NCI-H2227 (cell line): ENCODE results near the gene NRDE2.

Source experiments
- DNase-seq: peaks from one replicate; lab custom pipeline; 2025; ENCODE audit not compliant: unreplicated experiment; lab: John Stamatoyannopoulos, UW

The NRDE2 gene, protein sequence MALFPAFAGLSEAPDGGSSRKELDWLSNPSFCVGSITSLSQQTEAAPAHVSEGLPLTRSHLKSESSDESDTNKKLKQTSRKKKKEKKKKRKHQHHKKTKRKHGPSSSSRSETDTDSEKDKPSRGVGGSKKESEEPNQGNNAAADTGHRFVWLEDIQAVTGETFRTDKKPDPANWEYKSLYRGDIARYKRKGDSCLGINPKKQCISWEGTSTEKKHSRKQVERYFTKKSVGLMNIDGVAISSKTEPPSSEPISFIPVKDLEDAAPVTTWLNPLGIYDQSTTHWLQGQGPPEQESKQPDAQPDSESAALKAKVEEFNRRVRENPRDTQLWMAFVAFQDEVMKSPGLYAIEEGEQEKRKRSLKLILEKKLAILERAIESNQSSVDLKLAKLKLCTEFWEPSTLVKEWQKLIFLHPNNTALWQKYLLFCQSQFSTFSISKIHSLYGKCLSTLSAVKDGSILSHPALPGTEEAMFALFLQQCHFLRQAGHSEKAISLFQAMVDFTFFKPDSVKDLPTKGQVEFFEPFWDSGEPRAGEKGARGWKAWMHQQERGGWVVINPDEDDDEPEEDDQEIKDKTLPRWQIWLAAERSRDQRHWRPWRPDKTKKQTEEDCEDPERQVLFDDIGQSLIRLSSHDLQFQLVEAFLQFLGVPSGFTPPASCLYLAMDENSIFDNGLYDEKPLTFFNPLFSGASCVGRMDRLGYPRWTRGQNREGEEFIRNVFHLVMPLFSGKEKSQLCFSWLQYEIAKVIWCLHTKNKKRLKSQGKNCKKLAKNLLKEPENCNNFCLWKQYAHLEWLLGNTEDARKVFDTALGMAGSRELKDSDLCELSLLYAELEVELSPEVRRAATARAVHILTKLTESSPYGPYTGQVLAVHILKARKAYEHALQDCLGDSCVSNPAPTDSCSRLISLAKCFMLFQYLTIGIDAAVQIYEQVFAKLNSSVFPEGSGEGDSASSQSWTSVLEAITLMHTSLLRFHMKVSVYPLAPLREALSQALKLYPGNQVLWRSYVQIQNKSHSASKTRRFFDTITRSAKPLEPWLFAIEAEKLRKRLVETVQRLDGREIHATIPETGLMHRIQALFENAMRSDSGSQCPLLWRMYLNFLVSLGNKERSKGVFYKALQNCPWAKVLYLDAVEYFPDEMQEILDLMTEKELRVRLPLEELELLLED

GRCh38 chr14:90331497-90332270 is at the start of gene NRDE2:
Gene NRDE2 (minus strand): TSS chr14:90331941. CDS start chr14:90331904, 37 bp downstream.
- DNase-seq, result peak; percentile 99

DNA sequence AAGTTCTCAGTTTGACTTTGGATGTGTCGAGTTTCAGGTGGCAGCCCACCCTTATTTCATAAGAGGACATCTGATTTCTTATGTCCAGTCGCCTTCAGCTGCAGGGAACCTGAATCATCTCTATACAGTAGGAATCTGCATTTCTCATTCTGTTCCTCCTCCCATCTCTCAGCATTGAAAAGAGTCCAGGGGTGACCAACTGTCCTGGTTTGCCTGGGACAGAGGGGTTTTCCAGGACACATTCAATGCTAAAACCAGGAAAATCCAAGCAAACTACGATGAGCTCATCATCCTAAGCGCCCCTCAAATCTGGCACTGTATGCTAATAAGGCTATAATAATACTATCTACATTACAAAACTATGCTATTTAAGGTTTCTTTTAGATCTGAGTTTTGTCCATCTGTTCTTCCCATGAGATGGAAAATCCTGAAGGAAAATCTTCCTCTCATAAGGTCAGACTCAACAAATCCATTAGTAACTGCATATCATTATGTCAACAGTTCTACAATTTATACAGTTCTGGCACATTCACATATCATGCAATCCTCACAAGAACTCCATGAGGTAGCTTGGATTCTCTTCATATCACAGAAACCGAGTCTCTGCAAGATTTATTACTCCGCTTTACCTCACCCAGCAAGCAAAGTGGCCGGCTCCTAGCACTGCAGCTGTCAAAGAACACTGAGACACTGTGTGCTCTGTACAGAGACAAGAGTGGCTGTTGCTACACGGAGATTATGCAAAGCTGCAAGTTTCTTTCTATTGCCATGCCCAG is 49.5 kb upstream of the NRDE2 start:
- peak; percentile 61 for DNase-seq

GRCh38 chr14:90379106-90379505 is 47.4 kb upstream of the NRDE2 start:
- DNase-seq, result no peak

GRCh38 chr14:90378249-90378648 is 46.5 kb upstream of the NRDE2 start:
- DNase-seq, result no peak

- DNase-seq, result no peak
These were observed 44.2 kb upstream of the NRDE2 start for GRCh38 chr14:90375934-90376333.

- no peak for DNase-seq
These were observed 43.1 kb upstream of the NRDE2 start for GRCh38 chr14:90374813-90375212.

DNA sequence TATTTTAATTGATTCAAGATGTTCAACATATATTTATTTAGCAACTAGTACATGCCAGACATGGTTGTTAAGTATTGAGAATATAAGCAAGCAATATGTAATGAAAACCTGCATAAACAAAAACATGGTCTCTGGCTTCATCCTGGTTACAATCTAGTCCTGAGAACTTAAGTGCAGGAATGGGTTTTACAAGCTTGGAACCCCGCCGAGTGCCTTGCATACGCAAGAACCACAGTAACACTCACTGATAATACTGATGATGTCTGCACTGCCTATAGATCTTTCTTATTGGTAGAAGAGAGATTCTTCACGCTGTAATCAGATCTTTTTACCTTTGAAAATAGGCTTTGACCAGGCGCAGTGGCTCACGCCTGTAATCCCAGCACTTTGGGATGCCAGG is 42.1 kb upstream of the NRDE2 start:
- DNase-seq, result no peak

DNA sequence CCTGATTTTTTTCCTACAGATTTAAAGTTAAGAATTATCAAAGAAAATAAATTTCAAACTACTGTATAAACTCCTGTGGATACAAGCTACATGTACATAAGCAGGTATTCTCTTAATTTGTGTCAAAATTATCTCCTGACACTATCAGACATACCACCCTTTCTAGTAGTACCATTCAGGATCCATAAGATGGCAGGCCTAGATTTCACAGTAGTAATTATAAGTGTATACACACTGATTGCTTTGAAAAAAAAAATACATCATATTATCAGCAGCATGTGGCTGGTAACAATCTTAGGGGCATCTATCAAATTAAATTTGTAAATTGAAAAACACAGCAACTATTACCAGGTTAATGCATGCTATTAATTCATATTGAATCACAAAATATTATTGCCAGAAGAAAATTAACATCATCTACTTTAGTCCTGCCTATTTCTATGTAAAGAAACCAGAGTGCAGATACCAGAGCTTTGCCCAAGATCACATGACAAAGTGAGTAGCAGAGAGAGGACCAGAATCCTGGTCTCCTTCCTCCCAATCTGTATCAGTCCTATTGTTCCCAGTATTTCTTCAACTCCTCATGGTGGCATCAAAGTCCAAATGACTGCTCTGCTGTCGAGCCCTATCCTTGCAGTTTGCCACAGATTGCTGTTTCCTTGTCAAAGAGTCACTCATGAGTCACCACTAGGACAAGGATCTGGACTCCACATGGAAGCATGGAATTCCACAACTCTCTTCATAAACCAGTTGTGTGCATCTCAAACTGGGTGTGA is 37.4 kb upstream of the NRDE2 start:
- DNase-seq, result no peak

- DNase-seq, result no peak
These were observed 30.8 kb upstream of the NRDE2 start for GRCh38 chr14:90362558-90362896.

DNA sequence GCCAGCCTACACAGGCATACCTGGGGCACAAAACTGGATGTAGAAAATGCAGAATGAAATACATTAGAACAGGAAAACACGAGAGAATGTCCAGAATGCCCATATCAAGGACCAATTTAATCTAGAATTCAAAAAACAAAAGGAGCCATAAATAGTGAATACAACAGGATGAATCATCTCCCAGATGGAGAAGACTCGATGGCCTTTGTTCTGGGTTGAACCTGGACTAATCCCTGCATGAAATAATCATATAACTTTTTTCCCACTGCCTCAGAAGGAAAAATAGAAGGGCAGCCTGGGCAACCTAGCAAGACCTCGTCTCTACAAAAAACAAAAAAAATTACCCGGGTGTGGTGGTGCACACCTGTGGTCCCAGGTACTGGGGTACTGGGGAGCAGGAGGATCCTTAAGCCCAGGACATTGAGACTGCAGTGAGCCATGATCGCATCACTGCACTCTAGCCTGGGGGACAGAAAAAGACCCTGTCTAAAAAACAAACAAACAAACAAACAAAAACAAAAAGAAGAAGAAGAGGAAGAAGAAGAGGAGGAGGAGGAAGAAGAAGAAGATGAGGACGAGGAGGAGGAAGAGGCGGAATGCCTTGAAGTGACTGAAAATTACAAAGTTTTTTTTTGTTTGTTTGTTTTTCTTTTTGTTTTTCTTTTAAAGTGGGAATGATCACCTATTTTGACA is 30.3 kb upstream of the NRDE2 start:
- no peak for DNase-seq

GRCh38 chr14:90358359-90358758 is 26.6 kb upstream of the NRDE2 start:
- no peak for DNase-seq

- DNase-seq, result no peak
These were observed 25.2 kb upstream of the NRDE2 start for GRCh38 chr14:90356925-90357324.

DNA sequence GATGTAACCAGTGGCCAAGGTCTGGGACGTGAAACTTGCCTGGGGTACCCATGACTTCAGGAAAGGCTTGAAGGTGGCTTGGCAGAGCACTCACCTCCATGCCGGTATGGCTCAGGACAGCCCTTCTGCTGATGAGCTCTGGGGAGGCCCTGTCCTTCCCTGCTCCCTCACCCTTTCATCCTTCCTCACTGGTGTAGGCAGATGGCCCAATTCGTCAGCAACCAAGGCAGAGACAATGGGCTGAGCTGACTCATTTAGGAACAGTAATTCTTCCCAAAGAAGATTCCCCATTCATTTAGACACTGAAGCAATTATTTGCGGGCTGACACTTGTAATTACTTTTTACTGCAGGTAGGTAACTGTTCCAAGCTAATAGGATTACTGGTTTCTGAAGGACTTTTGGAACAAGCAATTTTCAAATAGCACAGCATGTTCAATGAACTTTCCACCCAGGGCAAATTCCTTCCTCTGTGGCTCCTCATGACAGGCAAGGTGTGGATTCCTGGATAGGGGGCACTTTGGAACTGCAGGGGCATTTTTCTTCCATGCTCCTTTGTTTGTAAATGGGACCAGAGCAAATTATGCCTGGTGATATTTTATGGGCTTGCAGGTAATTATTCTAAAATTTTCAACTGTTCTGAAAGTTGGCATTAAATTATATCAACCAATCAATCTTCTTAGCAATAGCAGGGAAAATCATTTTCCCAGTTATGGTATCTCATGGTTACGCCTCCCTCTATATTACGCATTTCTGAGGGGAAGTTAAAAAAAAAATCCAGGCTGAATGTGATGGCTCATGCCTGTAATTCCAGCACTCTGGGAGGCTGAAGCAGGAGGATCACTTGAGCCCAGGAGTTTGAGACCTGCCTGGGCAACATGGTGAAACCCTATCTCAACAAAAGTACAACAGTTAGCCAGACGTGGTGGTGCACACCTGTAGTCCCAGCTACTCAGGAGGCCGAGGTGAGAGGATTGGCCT is 24.1 kb upstream of the NRDE2 start:
- peak; percentile 59 for DNase-seq

GRCh38 chr14:90354551-90355298 is 23.0 kb upstream of the NRDE2 start:
- no peak for DNase-seq

GRCh38 chr14:90349739-90350138 is 18.0 kb upstream of the NRDE2 start:
- no peak for DNase-seq

- no peak for DNase-seq
These were observed 16.5 kb upstream of the NRDE2 start for GRCh38 chr14:90348270-90348669.

DNA sequence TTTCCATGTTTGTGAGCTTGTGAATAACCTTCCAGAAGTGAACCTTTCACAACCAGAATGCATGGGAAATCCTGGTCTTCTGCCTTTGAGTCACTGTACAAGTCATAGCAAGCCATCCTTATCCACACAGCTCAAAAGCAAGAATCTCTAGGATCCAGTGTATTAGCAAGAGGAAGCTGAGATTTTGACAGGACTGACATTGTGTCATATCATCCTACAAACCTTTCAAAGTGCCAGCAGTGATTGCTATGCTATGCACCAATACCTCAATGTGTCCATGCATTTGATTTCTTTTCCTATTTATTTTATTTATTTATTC is 13.5 kb upstream of the NRDE2 start:
- DNase-seq, result no peak
